ENCODE measurements around the gene SLC1A1. TPM values are rescaled to one million over a fixed set of nuclear protein-coding genes. Genes with fewer than 3 reads are reported as not detected.
"Not testable (repeated sequence)": the region's sequence is repeated elsewhere in the genome, so short reads cannot be mapped to it uniquely, and the experiment has no call there.

SLC1A1 gene
- total RNA-seq, 1 experiment from 2014 or later = 3.0 TPM

GRCh38 chr9:4579001-4579400 lies 88.7 kb downstream of the SLC1A1 start:
- DNase-seq (ENCODE audit: low spot score) = no peak

DNA sequence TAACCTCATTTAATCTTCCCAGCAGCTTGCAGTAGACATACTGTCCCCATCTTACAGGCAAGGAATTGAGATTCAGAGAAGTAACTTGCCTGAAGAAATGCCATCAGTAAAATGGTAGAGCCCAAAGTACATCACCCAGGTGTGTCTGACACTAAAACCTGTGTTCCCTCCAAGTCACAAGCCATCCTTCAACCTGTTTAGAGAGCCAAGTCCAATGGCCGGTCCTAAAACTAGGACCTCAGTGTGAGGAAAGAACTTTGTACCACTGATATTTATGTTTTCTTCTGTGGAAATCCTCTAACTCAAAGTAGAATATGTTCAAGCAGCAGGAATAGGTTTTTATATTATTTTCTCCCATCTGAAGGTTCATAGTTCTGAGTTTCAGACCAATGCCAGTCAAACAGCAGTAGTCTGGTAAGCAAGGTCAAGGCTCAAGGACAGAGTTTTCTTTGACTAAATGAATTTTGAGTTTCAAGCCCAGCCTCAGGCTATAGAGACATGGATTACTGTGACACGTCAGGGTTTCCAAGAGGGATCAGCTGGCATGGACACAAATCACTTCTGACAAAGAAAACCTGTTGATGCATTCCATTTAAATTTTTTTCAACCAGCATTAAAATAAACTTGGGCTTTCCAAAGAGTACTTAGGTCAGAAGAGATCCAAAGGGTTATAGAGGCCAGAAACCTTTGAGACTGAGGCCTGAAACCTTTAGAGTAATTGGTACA lies 90.9 kb downstream of the SLC1A1 start:
- no peak for DNase-seq (ENCODE audit: low spot score)

DNA sequence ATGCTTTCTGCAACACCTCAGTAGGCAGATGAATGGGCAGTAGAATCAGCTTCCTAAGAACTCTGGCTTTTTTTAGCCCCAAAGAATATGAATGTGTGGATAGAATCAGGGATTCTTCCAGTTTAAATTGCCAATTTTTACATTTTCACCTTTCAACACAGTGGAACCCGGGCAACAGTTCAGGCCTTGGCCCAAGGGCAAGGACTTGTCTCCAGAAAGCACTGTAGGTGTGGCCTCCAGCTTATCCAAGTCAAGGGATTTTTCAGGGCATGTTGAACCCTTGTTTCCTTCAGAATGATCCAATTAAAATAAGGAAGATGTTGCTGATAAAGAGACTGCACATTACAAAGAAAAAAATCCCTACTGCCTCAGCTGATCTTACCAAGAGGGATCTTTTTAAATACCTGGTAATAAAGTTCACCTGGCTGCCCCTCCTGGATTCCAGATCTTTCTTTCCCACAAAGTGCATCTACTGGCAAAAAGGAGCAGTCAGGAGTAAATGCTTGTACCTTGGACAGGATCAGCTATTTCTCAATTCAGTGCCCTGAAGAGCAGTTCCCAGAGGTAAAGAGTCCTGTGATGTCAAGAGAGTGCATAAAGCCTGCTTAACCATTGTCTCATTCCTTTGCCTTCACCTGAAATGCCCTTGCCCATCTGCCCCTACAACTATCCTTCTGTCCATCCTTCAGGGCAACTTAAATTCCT lies 91.7 kb downstream of the SLC1A1 start:
- DNase-seq (ENCODE audit: low spot score) = no peak

DNA sequence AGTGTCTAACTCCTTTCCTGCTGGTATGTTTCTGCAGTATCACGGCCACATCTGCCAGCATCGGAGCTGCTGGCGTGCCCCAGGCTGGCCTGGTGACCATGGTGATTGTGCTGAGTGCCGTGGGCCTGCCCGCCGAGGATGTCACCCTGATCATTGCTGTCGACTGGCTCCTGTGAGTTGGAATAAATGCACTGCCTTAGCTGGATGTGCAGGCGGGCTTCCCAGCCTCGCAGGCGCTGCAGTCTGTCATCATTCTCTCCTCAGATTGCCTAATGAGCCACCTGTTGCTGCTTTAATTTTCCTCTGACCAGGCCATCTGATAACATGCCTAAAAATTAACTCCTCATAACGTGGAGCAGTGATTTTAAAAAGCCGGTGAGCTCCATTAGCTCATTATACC lies 92.7 kb downstream of the SLC1A1 start:
- DNase-seq (ENCODE audit: low spot score) = no peak

GRCh38 chr9:4584636-4585035 lies 94.4 kb downstream of the SLC1A1 start:
- no peak for DNase-seq (ENCODE audit: low spot score)

- no peak for DNase-seq (ENCODE audit: low spot score)
Observed at GRCh38 chr9:4585135-4585534, 94.9 kb downstream of the SLC1A1 start.

GRCh38 chr9:4588721-4589120 lies 98.5 kb downstream of the SLC1A1 start:
- no peak for DNase-seq (ENCODE audit: low spot score)

DNA sequence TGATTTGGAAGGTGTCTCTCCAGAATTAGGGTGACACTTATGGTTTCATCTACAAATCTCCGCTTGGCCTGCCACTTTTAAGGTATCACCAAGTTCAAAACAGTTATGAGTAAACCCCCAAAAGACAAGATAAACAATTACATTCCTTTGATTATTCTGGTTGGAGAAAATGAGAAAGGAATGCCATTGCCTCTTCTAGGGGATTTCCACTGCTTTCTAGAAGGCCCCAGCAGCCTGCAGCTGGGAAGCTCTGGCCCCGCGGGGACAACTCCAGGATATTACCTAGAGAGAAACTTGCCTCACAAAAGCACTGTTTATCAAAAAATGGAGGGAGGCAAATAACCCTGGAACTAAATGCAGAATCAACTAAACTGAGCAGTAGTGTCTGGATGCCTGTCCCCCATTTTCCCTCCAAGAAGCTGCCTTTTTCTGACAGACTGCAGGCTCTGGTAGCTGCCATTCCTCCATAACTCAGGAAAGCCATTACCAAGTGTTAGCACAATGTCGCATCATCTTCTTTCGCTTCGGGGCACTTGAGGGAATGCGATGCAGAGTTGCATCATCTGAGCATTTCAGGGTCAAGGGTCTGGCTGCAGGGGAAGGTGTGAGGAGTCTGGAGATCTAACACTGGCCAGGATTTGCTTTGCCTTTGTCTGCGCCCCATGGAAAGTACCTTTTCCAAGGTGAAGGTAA lies 100.3 kb downstream of the SLC1A1 start:
- DNase-seq (ENCODE audit: low spot score) = no peak

GRCh38 chr9:4591123-4591500 lies 100.8 kb downstream of the SLC1A1 start:
- DNase-seq (ENCODE audit: low spot score) = no peak

DNA sequence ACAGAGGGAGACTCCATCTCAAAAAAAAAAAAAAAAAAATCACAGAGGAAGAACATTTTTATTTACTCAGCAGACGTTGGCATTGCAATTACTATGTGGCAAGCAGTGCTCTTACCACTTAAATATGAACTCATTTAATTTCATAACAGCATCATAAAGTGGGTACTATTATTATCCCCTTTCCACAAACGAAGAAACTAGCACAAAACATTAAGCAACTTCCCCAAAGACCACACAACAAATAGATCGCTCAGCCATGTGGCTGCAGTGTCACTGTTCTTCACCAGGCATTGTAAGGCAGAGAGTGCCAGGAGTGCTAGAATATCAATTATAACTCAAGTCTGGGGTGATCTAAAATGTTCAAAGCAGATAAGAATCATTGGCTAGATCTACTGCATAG lies 102.0 kb downstream of the SLC1A1 start:
- no peak for DNase-seq (ENCODE audit: low spot score)

DNA sequence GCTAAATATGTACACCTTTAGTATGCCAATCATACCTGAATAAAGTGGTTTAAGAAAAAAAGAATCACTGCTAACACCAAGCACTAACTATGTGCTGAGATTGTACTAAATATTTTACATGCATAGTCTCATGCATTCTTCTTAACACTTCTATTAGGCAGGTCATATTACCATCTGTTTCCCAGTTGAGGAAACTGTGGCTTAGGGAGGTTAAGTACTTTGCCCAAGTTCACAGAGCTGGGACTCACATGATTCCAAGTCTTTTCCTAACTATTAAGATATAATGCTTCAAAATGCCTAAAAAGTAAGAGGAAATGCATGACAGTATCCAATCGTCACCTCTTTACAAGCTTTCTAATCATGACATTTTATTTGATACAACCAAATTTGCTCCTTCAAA lies 102.6 kb downstream of the SLC1A1 start:
- DNase-seq (ENCODE audit: low spot score) = no peak

DNA sequence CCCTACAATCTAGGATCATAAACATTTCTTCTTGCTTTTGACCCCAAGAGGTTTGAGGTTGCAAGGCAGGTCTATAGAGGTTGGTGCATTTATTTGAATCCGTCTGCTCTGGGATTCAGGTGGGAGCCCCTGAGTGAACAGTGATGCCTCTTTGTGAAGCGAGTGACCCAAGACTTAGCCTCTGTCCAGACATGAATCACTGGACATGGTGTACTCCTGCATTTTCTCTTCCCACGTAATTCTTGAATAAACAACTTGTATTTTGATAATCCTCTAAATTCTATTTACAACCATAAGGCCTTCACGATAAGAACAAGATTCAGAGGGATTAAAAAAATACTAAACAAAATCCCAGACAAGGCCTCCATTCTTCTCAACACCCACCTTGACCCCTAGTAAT lies 104.3 kb downstream of the SLC1A1 start:
- DNase-seq (ENCODE audit: low spot score) = no peak

DNA sequence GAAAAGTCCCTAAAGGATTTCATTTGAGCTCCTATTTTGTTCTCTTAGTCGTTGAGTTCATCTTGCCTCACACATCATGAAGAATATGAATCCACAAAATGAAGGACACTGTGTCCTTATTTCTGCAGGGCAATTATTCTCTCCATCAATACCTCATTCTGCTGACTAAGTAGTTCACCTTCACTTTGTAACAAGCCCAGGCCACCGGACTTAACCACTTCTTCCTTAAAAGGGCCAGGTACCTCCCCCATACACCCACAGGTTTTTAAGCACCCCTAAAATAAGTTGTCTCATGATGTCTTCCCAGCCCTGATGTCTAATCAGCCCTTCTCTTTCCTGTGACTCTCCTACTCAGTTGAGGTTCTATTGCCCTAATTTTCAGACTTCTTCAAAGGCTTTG lies 104.7 kb downstream of the SLC1A1 start:
- no peak for DNase-seq (ENCODE audit: low spot score)

- DNase-seq (ENCODE audit: low spot score) = no peak
Observed at GRCh38 chr9:4596165-4596922, 106.1 kb downstream of the SLC1A1 start.

- no peak for DNase-seq (ENCODE audit: low spot score)
Observed at GRCh38 chr9:4600368-4600767, 110.1 kb downstream of the SLC1A1 start.

DNA sequence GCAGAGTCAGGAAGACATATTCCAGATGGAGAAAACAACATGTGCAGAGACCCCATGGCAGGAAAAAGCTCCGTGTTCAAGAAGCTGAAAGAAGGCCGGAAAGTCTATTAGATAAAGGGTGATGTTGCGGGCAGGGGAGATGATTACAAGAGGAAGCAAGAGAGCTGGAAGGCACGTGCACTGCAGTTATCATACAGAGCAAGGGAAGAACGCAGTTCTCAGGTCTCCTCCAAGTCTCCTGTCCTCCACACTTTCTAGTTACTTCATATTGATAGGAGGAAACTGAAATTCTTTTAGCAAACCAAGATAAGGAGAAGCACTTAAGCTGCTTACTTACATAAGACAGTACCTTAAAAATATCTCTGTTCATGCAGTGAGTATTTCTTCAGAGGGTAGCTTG lies 113.6 kb downstream of the SLC1A1 start:
- no peak for DNase-seq (ENCODE audit: low spot score)

- DNase-seq (ENCODE audit: low spot score) = peak; percentile 19
Observed at GRCh38 chr9:4604678-4605095, 114.4 kb downstream of the SLC1A1 start.

DNA sequence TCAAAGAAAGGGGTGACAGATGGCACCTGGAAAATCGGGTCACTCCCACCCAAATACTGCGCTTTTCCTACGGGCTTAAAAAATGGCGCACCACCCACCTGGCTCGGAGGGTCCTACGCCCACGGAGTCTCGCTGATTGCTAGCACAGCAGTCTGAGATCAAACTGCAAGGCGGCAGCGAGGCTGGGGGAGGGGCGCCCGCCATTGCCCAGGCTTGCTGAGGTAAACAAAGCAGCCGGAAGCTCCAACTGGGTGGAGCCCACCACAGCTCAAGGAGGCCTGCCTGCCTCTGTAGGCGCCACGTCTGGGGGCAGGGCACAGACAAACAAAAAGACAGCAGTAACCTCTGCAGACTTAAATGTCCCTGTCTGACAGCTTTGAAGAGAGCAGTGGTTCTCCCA lies 115.8 kb downstream of the SLC1A1 start:
- not testable (repeated sequence) for DNase-seq (ENCODE audit: low spot score)

DNA sequence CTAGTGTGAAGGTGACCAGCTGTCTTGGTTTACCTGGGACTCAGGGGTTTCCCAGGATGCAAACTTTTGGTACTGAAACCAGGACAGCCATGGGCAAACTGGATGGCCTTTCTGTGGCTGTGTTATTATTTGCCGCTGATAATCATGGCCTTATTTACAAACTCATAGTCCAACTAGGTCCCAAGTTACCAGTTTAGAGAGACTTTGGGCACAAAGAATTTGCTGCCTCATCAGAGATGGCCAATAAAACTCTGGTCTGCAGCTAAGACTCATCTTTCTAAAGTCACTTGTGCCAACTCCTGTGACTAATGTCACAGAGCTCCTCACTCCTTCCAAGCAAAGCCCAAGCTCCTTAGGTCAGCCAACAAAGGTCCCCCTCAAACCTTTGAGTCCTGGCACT lies 124.4 kb downstream of the SLC1A1 start:
- peak; percentile 4 for DNase-seq (ENCODE audit: low spot score)

- peak; percentile 26 for DNase-seq (ENCODE audit: low spot score)
Observed at GRCh38 chr9:4615251-4615650, 125.0 kb downstream of the SLC1A1 start.

GRCh38 chr9:4615778-4616177 lies 125.5 kb downstream of the SLC1A1 start:
- no peak for DNase-seq (ENCODE audit: low spot score)

- DNase-seq (ENCODE audit: low spot score) = peak; percentile 4
Observed at GRCh38 chr9:4617752-4618151, 127.5 kb downstream of the SLC1A1 start.
